Stimulated activated CD4-positive, alpha-beta T cell treated with anti-CD3 and anti-CD28 coated beads, Interleukin-1b, Interleukin-23, amount 100 ng/mL, for 24 hours (primary cell): ENCODE measurements around the gene JUP.
"Not testable (repeated sequence)": the region's sequence is repeated elsewhere in the genome, so short reads cannot be mapped to it uniquely, and the experiment has no call there.

ENCODE experiments used
- DNase-seq, 4 experiments: peaks; one replicate each; pipeline ENCODE4 v3.0.0-alpha.2; 2020; ENCODE audit warnings: low read depth in 4 of 4, low spot score in 1 of 4

Gene JUP

DNA sequence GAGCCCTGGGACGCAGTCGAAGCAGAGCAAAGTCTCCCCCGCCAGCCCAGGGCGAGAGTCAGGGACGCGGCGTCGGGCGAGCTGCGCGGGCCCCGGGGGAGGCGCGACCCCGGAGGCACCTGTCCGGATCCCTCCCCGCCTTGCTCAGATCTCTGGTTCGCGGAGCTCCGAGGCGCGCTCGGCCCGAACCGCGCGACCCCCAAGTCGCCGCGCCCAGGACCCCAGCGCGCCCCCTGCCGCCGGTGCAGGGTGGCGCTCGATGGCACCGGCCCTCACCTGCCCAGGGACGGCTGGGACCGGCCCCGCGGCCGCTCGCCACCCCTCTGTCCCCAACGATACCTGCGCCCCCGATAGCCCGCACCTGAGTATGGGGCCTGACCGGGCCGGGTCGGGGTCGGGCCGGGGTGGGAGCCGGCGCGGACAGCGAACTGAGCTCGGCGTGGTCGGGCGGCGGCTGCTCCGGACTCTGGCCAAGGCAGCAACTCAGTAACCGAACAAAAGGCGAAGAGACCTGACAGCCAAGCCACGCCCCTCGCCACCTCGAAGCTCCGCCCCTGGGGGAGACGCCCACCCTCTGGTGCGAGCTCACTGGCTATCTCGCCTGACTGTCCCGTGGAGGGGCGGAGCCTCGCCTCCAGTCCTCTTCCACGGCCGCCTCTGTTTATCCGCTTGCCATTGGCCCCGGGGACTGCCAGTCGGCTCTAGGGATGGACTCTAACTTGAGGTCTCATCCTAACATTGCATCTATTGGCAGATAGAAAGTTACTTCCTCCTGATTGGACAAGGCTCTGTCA is at the start of gene JUP:
JUP (minus strand) TSS at position 485 of the 794 bp plus-strand sequence. CDS start 14,857 bp downstream, outside the sequence.
- peak; percentile 51 to 91 (median 80) for DNase-seq

DNA sequence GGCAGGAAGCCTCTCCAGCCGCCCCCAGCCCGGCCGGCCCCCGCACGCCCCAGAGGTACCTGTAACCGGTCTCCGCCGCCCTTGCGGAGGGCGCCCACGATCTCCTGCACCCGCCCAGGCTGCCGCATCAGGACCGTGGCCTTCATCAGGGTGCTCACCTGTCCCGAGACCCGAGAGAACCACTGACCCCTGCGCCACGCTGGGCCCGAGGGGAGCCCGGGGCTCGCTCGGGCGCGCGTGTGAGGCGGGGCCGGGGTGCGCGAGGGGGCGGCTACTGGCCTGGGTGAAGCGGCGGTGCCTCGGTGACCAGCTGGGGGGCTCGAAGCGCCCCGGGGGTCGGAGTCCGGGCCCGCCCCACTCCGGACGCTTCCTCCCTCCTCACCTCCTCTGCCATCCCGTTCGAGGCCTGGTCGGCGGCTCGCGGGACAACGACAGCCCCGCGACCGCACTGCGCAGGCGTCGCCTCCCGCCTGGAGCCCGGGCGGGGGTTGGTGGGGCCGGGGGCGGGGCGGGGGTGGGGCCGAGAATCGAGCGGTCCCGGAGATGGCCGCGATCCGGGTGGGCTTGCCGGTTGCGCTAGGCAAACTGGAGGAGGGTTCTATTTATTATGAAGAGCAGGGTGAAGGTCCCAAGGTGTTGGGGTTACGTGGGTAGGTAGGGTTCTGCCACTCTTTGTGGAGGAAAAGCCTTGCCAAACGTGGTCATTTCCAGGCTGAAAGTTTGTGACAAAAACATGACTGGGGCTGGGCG is 49.5 kb upstream of the JUP start, which contains the start of gene NT5C3B:
NT5C3B (minus strand) TSS at position 433 of the 750 bp plus-strand sequence; CDS start at position 394, 39 bp downstream.
- peak; percentile 6 to 51 (median 38) for DNase-seq

DNA sequence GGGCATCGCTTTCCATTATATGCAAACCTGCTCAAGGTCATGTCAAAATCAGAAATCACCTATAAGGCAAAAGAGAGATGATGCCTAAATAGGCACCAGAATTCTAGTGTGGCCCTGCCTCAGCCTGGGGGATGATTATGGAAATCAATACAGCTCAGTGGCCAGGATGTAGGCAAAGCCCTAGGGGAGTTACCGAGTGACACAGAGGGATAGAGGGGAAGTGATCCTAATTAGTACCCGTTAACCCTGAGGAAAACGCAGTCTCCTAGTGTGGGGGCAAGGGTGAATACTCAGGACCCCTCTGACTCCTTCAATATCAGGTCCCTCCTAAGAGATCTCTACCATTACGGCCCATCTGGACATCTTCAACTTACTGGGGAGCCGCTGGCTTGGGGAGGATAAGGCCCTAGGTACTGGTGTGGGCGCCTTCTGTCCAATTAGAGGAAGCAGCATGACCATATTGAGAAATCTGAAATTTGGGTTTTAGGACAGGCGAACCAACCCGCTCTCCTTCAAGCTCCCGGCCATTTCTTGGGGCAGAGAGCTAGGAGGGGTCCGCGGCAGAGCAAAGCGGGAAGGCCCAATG is 48.8 kb upstream of the JUP start:
- DNase-seq: no peak

DNA sequence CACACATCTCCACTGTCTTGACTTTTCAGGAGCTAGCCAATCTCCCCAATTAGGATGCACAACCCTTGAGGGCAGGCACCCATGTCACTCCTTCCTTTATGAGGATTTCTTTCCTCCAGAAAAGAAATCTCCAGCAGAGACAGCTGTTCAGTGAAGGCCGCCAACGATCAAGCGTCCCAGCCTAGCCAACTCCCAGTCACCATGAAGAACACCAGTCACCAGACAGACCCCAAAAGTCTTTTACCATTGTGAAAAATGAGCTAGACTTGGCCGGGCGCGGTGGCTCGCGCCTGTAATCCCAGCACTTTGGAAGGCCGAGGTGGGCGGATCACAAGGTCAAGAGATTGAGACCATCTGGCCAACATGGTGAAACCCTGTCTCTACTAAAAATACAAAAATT is 43.5 kb upstream of the JUP start:
- DNase-seq: not testable (repeated sequence)

DNA sequence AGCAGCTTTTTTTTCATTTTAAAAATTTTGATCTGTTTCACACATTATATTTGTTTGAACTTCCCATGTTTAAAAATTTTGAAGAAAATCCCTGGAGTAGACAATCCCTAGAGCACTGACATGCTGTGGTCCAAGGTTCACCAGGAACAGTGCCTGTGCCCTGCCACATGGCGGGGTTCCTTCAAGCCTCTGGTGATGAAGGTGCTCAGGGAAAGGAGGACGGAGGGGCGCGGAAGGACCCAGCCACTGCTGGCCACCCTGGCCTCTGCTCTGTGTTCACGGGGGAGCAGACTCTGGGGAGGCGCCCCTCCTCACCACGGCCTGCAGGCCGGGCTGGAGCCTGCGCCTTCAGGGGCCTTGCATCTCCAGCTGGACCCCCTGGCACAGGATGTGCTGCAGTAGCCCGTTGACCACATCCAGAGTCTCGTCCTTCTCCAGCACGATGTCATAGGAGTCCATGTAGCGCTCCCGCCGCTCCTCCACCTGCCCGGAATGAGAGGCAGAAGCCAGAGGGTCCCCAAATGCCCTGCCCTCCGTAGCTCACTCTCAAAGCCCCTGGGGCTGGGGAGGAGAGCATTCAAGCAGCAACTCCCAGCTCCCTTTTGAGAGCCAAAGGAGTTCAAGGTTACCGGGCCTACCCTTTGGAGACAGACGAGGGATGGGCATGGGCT is 38.8 kb upstream of the JUP start:
- DNase-seq: no peak

DNA sequence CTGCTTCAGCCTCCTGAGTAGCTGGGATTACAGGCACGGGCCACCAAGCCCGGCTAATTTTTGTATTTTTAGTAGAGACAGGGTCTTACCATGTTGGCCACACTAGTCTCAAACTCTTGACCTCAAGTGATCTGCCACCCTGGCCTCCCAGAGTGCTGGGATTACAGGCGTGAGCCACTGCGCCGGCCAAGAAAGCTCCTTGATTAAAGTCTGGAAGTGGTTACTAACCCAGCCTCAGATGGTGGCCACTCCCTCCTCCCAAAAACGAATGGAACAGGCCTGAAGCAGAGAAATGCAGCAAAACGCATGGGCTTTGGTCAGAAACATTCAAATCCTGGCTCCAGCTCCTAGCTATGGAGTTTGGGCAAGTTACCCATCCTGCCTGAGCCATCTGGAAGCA is 37.6 kb upstream of the JUP start:
- DNase-seq: no peak

DNA sequence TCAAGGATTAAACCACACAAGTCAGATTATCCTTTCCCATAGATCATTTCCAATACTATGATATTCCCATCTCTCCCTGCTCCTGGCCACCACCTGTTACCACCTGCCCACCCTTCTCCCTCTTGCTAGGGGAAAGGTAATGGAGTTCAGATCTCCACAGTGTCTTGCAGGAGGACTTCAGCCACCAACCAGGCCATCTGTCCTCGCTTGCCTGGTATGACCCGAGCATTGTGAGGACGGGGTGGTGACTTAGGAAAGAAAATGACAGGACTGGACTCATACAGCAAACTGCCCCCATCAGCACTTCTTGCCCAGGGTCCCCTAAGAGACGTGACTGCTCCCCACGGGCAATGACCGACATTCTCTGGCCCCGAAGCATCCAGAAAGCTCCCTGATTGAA is 37.1 kb upstream of the JUP start:
- DNase-seq: no peak

DNA sequence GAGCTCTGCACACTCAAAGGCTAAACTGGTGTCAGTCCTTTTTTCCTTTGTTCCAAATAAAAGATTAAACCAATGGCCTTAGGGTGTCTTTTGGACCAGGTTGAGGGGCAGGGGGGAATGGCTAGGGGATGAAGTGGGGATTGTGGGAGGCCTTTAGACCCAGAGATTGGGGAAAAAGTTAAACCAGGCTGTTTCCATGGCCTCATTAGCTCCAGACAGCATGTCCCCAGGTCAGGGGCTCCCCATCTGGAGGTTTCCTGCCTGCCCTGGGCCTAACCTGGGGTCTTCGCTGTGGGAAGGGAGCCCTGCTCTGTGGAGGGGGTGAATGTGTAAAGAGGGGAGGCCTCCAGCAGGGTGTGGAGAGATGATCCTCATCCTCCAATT is 36.6 kb upstream of the JUP start:
- DNase-seq: no peak

DNA sequence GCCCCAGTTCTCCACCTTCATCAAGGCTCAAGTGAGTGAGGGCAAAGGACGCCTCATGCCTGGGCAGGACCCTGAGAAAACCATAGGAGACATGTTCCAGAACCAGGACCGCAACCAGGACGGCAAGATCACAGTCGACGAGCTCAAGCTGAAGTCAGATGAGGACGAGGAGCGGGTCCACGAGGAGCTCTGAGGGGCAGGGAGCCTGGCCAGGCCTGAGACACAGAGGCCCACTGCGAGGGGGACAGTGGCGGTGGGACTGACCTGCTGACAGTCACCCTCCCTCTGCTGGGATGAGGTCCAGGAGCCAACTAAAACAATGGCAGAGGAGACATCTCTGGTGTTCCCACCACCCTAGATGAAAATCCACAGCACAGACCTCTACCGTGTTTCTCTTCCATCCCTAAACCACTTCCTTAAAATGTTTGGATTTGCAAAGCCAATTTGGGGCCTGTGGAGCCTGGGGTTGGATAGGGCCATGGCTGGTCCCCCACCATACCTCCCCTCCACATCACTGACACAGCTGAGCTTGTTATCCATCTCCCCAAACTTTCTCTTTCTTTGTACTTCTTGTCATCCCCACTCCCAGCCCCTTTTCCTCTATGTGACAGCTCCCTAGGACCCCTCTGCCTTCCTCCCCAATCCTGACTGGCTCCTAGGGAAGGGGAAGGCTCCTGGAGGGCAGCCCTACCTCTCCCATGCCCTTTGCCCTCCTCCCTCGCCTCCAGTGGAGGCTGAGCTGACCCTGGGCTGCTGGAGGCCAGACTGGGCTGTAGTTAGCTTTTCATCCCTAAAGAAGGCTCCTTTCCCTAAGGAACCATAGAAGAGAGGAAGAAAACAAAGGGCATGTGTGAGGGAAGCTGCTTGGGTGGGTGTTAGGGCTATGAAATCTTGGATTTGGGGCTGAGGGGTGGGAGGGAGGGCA is 36.0 kb upstream of the JUP start:
- no peak for DNase-seq

DNA sequence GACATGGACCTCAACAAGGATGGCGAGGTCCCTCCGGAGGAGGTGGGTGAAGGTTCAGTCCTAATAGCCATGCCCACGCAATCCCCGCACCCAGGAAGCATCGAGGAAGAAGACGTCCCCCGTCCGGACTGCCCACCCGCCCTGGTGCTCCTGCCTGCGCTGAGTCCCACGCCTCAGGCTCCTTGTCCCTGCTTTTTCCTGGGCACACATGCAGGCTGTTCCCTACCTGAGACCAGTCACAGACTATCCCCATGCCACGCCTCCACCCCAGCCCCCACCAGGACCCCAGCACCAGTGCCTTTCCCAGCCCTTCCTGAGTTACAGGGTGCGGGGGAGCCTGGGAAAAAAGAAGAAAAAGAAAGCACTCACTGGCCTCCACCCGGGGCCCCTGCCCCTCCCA is 35.3 kb upstream of the JUP start:
- DNase-seq: no peak

DNA sequence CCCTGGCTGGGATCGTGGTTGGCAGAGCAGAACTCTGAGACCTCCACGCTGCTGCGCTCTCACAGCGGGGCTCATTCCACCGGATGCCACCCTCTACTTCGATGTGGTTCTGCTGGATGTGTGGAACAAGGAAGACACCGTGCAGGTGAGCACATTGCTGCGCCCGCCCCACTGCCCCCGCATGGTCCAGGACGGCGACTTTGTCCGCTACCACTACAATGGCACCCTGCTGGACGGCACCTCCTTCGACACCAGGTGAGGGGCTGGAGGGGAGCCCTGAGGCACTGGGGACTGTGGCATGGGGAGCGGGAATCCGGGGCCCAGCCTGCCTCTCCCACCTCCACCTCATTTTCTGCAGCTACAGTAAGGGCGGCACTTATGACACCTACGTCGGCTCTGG is 31.5 kb upstream of the JUP start:
- DNase-seq: no peak

DNA sequence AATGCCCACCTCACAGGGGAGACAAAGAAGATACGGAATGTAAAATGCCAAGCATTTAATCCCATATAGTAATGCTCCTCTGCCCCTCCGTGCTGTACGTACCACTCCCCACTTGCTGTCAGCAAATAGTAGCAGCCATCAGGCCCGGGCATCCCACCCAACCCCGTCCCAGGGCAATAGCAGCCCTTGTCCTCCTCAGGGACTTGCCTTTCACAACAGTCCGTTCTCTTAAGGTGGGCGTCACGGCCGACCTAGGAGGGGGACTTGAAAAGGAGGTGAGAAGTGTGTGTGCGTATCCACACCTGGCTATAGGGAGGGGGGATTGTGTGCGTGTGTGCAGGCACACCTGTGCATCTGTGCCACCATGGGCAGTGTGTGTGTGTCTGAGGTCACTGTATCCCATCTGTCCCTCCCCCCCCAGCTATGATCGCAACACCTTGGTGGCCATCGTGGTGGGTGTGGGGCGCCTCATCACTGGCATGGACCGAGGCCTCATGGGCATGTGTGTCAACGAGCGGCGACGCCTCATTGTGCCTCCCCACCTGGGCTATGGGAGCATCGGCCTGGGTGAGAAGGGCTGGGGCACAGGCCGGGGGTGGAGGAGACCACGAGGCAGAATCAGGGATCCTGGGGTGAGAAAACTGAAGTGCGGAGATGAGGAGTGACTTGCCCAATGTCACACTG is 30.3 kb upstream of the JUP start:
- no peak for DNase-seq

DNA sequence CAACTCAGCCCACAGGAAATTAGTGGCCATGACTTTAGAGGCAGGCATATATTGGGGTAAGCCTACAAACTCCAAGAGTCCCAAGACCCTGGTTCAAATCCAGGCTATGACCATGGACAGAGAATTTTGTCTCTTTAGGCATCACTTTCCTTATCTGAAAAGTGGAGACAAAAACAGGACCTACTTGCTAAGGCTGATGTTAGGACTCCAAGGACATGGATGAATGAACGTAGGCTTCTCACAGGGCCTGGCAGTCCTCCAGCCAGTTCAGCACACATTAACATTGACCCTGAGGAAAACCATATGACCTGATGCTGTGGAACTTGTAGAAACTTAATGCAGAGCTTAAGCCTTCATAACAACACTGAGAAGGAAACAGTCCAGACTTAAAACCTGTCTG is 27.7 kb upstream of the JUP start:
- DNase-seq: no peak

DNA sequence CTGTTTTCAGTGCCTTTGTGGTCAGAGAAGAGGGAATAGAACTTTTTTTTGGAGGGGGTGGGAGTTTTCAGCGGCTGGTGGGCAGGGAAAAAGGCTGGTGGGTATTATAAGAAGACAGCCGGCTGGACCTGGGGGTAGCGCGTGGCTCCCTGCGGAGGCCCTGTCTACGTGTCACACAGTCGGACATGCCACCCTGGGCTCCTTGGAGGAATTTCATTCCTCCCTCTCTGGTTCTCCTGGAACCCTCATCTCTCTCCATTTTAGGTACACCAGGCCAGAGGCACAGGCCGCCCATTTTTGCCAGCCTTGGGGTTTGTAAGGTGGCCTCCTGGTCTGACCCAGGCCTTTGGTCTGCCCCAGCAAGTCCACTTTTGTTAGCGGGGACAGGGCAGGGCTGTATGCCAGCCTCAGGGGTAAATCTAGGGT is 27.2 kb upstream of the JUP start:
- no peak for DNase-seq

DNA sequence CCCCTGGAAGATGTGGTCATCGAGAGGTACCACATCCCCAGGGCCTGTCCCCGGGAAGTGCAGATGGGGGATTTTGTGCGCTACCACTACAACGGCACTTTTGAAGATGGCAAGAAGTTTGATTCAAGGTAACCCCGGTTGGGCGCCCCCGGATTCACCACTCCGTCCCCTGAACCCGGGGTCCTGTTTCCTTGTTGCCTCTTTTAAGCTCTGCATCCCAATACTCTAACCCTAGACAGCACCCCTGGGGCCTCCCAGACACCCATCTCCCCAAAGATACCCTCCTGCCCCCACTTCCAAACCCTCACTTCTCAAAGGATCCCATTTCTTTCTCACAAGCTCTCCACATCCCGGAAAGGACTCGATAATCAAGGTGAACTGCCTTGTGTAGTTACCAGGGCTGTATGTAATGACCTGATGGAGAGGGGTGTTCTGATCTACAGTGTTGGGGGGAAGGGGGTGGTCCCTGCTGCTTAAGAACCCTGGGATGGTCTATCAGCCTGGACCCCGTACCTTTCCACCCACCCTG is 26.7 kb upstream of the JUP start:
- no peak for DNase-seq

DNA sequence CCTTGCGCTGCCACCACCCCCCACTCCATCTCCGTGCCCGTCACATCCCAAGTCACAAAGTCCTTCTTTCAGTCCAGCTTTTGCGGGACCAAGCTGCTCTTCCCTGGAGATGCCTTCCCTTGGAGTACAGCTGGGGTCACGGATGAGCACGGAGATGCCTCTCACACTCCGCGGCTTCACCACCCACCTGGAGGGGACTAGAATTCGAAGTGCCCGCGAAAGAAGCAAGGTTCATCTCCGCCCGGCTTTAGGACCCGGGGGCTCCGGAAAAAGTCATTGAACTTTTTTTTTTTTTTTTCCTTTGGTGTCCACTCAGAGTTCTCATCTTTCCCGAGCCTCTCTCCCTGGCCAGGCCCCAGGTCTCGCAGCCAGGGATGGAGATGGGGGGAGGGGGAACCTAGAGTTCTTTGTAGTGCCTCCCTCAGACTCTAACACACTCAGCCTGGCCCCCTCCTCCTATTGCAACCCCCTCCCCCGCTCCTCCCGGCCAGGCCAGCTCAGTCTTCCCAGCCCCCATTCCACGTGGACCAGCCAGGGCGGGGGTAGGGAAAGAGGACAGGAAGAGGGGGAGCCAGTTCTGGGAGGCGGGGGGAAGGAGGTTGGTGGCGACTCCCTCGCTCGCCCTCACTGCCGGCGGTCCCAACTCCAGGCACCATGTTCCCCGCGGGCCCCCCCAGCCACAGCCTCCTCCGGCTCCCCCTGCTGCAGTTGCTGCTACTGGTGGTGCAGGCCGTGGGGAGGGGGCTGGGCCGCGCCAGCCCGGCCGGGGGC is 26.1 kb upstream of the JUP start, which contains the start of gene FKBP10:
FKBP10 (plus strand) TSS at position 624 of the 771 bp plus-strand sequence; CDS start at position 655, 31 bp downstream.
- DNase-seq: peak in 1 of 4 experiments; percentile 5

DNA sequence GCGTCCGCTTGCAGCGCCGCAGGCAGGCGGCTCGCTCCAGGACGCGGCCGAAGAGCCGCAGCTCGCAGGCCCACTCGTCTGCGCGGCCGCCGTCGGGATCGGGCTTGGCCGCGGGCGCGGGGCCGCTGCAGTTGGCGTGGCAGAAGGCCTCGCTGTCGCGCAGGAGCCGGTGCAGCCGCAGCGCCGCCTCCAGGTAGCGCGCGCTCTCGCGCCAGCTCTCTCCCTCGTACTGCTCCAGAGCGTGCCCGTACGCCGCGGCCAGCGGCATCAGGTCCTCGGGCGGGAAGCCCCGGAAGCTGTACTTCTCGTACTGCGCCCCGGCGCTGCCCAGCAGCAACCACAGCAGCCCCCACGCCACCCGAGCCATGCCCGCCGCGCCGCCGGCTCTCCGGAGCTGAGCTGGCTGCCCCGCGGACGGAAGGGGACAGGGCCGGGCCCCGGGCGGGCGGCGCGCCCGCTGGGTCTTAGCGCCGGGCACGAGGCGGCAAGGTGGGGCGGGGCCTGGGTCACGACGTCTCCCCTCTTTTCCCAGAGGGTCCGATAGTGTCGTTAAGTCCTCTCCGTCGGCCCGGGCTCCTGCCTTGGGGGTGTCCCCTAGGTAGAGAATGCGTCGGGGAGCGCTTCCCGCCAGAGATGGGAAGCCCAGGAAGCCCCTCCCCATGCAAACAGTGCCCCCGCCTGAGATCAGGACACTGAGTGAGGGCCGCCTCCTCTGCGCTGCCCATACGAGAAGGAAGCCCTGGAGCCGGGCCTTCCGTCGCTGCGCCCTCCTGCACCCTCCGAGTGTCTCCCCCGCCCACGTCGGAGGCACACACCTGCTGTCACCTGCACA is 25.3 kb upstream of the JUP start, which contains the start of gene P3H4:
P3H4 (minus strand) TSS at position 401 of the 832 bp plus-strand sequence; CDS start at position 367, 34 bp downstream.
- peak in 3 of 4 experiments; percentile 36 to 62 (median 53) for DNase-seq
